GM21528 (cell line): ENCODE measurements around the gene SEPTIN1.
A peak's percentile ranks its signal among the peaks of the same experiment; 100 is the strongest.
"Not testable (repeated sequence)": the region's sequence is repeated elsewhere in the genome, so short reads cannot be mapped to it uniquely, and the experiment has no call there.

Source experiments
- ATAC-seq: cut with Tn5 transposase; IDR thresholded peaks from one replicate; pipeline ENCODE4 v1.9.1; 2021; ENCODE audit warnings: mild to moderate bottlenecking, moderate library complexity; ENCODE audit not compliant: unreplicated experiment, low FRiP score

The SEPTIN1 gene

DNA sequence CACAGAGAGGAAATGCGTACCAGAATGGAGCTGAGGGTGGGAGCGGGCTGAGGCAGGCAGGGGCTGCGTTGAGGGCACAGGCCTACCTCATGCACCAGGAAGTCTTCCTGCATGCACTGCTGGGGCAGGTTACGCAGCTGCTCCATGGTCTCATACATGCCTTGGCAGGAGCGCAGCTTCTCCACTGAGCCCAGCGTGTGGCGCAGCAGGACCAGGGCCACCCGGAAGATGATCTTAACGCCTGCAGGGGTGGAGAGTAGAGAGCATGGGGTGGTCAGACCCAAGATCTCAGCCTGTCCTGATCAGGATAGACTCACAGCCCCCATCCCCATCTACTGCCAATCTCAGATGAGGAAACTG, 23.8 kb downstream of the SEPTIN1 start:
- no peak for ATAC-seq

DNA sequence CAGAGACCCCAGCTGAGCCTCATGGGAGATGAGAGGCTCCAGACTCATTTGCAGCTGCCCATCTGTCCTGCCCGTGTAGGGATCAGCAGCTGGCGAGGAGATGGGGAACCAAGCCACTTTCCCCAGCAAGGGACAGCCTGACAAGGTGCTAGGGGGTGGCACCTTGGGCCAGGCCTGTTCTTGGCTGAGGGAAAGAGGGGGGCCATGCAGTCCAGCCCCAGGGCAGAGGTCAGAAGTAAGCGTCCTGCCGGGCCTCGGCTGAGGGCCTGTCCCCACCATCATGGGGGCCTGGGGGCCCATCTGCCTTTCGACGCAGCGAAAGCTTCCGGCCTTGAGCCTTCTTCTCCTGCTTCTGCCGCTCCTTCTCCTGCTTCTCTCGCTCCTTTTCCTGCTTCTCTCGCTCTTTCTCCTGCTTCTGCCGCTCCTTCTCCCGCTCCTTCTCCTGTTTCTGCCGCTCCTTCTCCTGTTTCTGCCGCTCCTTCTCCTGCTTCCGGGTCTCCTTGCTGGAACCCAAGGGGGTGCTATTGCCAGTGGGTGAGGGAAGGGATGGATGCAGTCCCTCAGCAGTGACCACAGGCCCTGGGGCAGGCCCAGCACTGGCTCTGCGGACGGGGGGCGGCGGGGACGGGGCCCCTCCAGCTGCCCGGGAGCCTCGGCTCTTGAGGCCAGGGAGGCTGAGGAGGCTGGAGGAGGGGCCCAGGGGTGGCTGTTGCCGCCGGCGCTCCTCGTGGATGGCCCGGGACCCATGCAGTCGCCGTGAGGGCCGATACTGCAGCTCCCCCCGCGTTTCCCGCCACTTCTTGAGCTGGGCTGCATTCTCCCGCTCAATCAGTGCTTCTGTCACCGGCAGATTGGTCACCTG, 24.4 kb downstream of the SEPTIN1 start:
- ATAC-seq: no peak

GRCh38 chr16:30357085-30357714, 25.2 kb downstream of the SEPTIN1 start:
- no peak for ATAC-seq

DNA sequence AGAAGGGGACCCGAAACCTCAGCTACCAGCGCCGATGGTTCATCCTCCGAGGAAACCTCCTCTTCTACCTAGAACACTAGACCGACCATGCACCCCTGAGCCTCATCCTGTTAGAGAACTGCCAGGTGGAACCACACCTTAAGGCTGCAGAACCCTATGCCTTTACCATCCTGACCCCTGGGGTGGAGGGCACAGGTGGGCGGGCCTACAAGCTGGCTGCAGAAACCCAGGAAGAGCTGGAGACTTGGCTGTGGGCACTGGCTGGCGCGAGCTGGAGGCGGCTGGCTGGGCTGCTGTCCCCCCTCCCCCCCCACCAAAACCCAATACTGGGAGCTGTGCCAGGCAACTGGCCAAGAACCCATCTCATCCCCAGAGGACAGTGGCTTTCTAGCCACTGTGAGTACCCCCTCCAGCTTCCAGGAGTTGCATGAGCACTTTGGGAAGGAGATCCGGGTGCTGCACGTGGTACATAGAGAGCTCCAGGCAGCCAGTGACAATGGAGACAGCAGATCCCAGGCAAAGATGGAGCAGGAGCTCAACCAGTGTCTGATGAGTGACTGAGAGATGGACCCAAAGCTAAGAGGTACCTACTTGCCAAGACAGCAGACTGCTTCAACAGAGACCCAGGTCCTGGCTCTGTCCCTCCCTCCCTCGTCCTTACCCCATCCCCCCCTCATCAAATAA, 25.8 kb downstream of the SEPTIN1 start:
- ATAC-seq: no peak

DNA sequence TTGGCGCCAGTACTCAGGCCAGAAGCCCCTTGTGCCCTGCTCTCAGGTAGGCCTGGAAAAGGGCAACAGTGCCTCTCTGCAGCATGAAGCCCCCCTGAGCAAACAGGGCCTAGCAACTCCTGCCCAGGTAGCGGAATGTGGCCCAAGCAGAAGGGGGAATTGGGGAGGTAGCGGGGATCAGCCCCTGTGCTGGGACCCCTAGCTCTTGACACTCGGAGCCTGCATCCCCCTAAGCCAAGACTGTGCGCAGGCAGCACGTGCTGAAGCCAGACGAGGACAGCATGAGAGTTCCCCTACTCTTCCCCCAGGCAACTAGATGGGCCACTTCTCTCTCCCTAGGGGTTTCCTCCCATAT, 26.4 kb downstream of the SEPTIN1 start:
- no peak for ATAC-seq

GRCh38 chr16:30355144-30355953, 27.0 kb downstream of the SEPTIN1 start, which contains the start of gene CD2BP2:
CD2BP2 (minus strand) TSS chr16:30355308; CDS start chr16:30354681, 627 bp downstream.
- peak; percentile 46 for ATAC-seq

GRCh38 chr16:30354423-30355143, 27.8 kb downstream of the SEPTIN1 start:
- ATAC-seq: no peak

- ATAC-seq: no peak
Measured at GRCh38 chr16:30353438-30354129, 28.8 kb downstream of the SEPTIN1 start.

- no peak for ATAC-seq
Measured at GRCh38 chr16:30352488-30353401, 29.6 kb downstream of the SEPTIN1 start.

DNA sequence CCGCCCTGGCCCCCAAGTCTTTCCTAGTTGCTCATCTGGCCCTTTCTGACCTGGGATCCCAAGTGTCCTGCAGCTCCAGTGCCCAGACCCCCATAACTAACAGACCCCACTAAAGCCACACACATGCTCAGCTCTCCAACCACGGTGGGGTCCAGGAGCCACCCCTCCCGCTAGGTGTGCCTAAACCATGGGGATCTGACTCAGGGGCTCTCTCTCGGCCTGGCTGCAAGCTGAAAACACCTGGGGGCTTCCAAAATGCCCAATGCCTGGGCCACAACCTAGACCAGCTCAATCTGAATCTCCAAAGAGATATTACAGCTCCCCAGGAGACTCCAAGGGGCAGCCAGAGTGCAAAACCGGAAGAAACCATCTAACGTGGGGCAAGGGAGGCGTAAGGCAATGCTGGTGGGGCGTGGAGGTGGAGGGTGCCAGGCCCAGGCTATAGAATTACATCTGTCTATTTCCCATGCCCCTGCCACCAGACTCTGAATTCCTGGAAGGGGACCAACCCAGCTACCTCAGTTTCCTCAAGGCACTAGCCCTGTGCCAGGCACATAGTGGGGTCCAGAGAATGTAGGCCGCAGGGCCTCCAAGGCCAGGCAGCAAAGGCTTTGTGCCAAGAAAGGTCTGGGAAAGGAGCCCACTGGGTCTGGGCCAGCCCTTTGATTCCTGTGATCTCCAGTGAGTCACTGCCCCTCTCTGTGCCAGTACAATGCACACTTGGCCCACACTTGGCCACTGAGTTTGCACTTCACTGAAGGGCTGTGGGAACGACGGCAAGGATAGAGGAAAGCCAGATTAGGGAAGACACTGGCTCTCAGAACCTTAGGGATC, 30.6 kb downstream of the SEPTIN1 start:
- no peak for ATAC-seq

GRCh38 chr16:30351001-30351441, 31.3 kb downstream of the SEPTIN1 start:
- ATAC-seq: no peak

DNA sequence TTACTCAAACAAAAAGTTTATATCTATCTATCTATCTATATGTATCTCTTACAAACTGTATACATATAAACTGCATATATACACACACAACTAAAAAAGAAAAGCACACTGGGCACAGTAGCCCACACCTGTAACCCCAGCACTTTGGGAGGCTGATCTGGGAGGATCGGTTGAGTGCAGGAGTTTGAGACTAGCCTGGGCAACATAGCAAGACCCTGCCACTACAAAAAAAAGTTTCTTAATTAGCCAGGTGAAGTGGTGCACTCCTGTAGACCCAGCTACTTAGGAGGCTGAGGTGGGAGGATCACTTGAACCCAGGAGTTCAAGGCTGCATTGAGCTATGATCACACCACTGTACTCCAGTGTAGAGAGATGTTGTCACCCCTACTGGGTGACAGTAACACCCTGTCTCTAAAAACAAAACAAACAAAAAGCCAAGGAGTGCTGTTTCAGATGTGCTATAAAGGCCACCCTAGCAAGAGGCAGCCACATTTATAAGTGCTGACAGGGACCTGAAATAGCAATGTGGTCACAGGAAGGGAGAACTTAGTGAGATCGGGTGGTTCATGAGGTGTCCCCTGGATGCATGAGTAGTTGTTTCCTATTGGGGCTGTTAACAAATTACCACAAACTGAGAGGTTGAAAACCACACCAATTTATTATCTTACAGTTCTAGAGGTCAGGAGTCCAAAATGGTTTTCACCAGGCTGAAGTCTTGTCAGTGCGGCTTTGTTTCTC, 32.1 kb downstream of the SEPTIN1 start:
- no peak for ATAC-seq

DNA sequence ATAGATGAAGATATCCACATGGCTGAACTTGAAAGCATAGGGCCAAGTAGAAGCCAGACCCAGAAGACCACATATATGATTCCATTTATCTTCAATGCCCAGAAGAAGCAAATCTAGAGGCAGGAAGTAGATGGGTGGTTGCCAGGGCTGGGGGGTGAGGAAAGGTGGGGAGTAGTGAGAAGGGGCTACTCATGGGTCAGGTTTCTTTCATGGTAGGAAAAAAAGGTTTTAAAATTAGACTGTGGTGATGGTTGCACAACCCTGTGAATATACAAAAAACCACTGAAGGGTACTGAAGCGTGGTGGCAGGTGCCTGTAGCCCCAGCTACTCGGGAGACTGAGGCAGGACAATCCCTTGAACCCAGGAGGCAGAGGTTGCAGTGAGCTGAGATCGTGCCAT, 32.7 kb downstream of the SEPTIN1 start:
- no peak for ATAC-seq

GRCh38 chr16:30348929-30349328, 33.4 kb downstream of the SEPTIN1 start:
- no peak for ATAC-seq

- ATAC-seq: no peak
Measured at GRCh38 chr16:30348113-30348512, 34.2 kb downstream of the SEPTIN1 start.

DNA sequence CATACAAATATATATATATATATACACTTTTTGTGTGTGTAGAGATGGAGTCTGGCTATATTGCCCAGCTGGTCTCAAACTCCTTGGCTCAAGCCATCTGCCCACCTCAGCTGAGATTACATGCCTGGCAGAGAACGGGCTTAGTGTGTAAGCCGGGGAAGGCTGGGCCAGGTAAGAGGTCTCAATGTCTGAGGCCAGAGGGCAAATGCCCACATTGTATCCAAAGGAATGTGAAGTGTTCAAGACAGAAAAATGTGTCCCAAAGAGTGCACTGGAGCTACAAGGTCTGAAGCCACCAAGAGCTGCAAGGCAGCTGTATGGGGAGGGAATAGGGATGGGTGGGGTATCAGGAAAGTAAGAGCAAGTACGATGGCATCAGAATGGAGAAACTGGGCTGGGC, 36.1 kb downstream of the SEPTIN1 start:
- ATAC-seq: no peak

GRCh38 chr16:30343491-30343820, 38.9 kb downstream of the SEPTIN1 start:
- not testable (repeated sequence) for ATAC-seq
